ENCODE measurements around the gene FGF12. TPM values are rescaled to one million over a fixed set of nuclear protein-coding genes. Genes with fewer than 3 reads are reported as not detected.

Gene FGF12
- total RNA-seq, 1 experiment from 2014 or later = 0.07 TPM

DNA sequence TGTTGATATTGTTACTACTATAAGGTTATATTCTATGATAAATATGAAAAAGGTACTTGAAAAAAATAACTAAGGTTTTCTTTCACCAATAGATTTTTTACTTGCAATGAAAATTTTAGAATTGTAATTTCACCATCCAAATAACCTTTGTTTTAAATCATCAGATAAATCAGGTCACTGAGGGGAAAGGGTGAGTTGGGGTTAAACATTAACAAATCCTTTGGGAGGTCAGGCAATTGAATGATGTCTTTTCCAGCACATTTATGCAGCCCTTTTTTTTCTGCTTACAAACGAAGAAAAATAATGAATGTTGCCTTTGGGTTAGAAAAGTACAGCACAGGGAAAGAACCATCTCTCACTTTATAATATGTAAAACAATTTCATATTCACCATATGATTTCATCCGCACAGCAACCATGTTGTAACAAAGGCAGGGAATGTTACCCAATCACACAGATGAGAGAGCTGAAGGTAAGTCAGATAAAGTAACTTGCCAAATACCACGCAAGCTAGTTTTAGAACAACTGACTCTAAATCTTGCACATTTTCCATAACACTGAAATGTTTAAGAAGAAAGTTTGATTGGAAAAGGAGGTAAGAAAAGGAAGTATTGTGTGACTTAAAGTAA, 151.3 kb downstream of the FGF12 start:
- ChIA-PET CTCF (no interaction called here), POLR2A (no interaction called here), RAD21 (ENCODE audit: low non-redundant PET in 1 of 2, low total read pairs in 2 of 2, uncharacterized antibody in 2 of 2, unreplicated experiment in 2 of 2) (no interaction called here)
- DNase-seq (ENCODE audit: low read depth, low spot score) (no peak), ATAC-seq (no peak)
- Histone ChIP-seq H3K4me1 (ENCODE audit: control insufficient read depth in 1 of 2, insufficient read depth in 2 of 2, low read length in 2 of 2) (no peaks in the 10 kb centered on the region), H3K27me3 (ENCODE audit: insufficient read depth, low read length) (peaks cover 15% of the 10 kb centered on the region; the same call in 1 of the 2 replicates), H3K9me2 (ENCODE audit: insufficient read depth) (no peaks in the 10 kb centered on the region), H3K36me3 (ENCODE audit: control insufficient read depth in 1 of 2, insufficient read depth in 2 of 2, low read length in 2 of 2) (no peaks in the 10 kb centered on the region), H3K9me3 (ENCODE audit: control insufficient read depth in 1 of 2, insufficient read depth in 1 of 2, low read depth in 1 of 2, low read length in 2 of 2) (no peaks in the 10 kb centered on the region), H3K79me2 (ENCODE audit: insufficient read depth, low read length) (no peaks in the 10 kb centered on the region), H3K9ac (ENCODE audit: low read length) (no peak overlapping the region), H3K4me2 (ENCODE audit: low read length) (no peak overlapping the region), H4K20me1 (ENCODE audit: insufficient read depth) (no peaks in the 10 kb centered on the region), H3K27ac (ENCODE audit: low read depth, low read length) (no peak overlapping the region), H2AFZ (ENCODE audit: low read depth, low read length, poor library complexity, severe bottlenecking) (no peak overlapping the region), H3K4me3 (replicated peaks in 1 of 2; ENCODE audit: low read depth in 1 of 2, low read length in 2 of 2) (no peak overlapping the region)
- intact Hi-C loops (cut with micrococcal nuclease) = no loop called here
- no peak for TF ChIP-seq YY1 (IDR thresholded peaks at IDR 0.05; ENCODE audit: extremely low read depth, insufficient replicate concordance, low read depth, low read length)
- no peak for TF ChIP-seq ELF1 (IDR thresholded peaks at IDR 0.05; ENCODE audit: borderline replicate concordance, low read depth)
- TF ChIP-seq, protein P1, sequence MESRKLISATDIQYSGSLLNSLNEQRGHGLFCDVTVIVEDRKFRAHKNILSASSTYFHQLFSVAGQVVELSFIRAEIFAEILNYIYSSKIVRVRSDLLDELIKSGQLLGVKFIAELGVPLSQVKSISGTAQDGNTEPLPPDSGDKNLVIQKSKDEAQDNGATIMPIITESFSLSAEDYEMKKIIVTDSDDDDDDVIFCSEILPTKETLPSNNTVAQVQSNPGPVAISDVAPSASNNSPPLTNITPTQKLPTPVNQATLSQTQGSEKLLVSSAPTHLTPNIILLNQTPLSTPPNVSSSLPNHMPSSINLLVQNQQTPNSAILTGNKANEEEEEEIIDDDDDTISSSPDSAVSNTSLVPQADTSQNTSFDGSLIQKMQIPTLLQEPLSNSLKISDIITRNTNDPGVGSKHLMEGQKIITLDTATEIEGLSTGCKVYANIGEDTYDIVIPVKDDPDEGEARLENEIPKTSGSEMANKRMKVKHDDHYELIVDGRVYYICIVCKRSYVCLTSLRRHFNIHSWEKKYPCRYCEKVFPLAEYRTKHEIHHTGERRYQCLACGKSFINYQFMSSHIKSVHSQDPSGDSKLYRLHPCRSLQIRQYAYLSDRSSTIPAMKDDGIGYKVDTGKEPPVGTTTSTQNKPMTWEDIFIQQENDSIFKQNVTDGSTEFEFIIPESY (IDR thresholded peaks at IDR 0.05; ENCODE audit: extremely low read depth, insufficient replicate concordance, low read length) = no peak
- TF ChIP-seq EZH2phosphoT487 (IDR thresholded peaks at IDR 0.05; ENCODE audit: borderline replicate concordance) = no peak
- TF ChIP-seq, protein P2, sequence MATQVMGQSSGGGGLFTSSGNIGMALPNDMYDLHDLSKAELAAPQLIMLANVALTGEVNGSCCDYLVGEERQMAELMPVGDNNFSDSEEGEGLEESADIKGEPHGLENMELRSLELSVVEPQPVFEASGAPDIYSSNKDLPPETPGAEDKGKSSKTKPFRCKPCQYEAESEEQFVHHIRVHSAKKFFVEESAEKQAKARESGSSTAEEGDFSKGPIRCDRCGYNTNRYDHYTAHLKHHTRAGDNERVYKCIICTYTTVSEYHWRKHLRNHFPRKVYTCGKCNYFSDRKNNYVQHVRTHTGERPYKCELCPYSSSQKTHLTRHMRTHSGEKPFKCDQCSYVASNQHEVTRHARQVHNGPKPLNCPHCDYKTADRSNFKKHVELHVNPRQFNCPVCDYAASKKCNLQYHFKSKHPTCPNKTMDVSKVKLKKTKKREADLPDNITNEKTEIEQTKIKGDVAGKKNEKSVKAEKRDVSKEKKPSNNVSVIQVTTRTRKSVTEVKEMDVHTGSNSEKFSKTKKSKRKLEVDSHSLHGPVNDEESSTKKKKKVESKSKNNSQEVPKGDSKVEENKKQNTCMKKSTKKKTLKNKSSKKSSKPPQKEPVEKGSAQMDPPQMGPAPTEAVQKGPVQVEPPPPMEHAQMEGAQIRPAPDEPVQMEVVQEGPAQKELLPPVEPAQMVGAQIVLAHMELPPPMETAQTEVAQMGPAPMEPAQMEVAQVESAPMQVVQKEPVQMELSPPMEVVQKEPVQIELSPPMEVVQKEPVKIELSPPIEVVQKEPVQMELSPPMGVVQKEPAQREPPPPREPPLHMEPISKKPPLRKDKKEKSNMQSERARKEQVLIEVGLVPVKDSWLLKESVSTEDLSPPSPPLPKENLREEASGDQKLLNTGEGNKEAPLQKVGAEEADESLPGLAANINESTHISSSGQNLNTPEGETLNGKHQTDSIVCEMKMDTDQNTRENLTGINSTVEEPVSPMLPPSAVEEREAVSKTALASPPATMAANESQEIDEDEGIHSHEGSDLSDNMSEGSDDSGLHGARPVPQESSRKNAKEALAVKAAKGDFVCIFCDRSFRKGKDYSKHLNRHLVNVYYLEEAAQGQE (IDR thresholded peaks at IDR 0.05; ENCODE audit: low read depth) = no peak
- no peak for TF ChIP-seq RAD21 (IDR thresholded peaks at IDR 0.05; ENCODE audit: low read depth)
- no peak for TF ChIP-seq POLR2A (IDR thresholded peaks at IDR 0.05; ENCODE audit: borderline replicate concordance, extremely low read depth, insufficient read depth, insufficient read length)
- no peak for TF ChIP-seq POLR2AphosphoS5 (IDR thresholded peaks at IDR 0.05; ENCODE audit: low read depth, low read length)
- no peak for TF ChIP-seq JUND (IDR thresholded peaks at IDR 0.05)
- TF ChIP-seq, protein P3, sequence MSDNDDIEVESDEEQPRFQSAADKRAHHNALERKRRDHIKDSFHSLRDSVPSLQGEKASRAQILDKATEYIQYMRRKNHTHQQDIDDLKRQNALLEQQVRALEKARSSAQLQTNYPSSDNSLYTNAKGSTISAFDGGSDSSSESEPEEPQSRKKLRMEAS (IDR thresholded peaks at IDR 0.05) = no peak
- no peak for TF ChIP-seq SIN3A (IDR thresholded peaks at IDR 0.05; ENCODE audit: low read depth)
- no peak for TF ChIP-seq SRF (IDR thresholded peaks at IDR 0.05; ENCODE audit: low read depth)
- no peak for TF ChIP-seq CBX3 (IDR thresholded peaks at IDR 0.05; ENCODE audit: low read depth)
- TF ChIP-seq CEBPB (IDR thresholded peaks at IDR 0.05; ENCODE audit: low read depth) = no peak
- TF ChIP-seq FOSL1 (IDR thresholded peaks at IDR 0.05; ENCODE audit: low read depth) = no peak
- TF ChIP-seq, protein P4, sequence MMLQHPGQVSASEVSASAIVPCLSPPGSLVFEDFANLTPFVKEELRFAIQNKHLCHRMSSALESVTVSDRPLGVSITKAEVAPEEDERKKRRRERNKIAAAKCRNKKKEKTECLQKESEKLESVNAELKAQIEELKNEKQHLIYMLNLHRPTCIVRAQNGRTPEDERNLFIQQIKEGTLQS (IDR thresholded peaks at IDR 0.05) = no peak
- no peak for TF ChIP-seq ZNF274 (IDR thresholded peaks at IDR 0.05; ENCODE audit: low read depth, low read length)
- no peak for TF ChIP-seq EZH2 (IDR thresholded peaks at IDR 0.05)
- TF ChIP-seq, protein P5, sequence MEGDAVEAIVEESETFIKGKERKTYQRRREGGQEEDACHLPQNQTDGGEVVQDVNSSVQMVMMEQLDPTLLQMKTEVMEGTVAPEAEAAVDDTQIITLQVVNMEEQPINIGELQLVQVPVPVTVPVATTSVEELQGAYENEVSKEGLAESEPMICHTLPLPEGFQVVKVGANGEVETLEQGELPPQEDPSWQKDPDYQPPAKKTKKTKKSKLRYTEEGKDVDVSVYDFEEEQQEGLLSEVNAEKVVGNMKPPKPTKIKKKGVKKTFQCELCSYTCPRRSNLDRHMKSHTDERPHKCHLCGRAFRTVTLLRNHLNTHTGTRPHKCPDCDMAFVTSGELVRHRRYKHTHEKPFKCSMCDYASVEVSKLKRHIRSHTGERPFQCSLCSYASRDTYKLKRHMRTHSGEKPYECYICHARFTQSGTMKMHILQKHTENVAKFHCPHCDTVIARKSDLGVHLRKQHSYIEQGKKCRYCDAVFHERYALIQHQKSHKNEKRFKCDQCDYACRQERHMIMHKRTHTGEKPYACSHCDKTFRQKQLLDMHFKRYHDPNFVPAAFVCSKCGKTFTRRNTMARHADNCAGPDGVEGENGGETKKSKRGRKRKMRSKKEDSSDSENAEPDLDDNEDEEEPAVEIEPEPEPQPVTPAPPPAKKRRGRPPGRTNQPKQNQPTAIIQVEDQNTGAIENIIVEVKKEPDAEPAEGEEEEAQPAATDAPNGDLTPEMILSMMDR (IDR thresholded peaks at IDR 0.05 in 2 of 3, conservative IDR thresholded peaks at IDR 0.05 in 1 of 3; ENCODE audit: borderline replicate concordance in 1 of 3, insufficient read depth in 1 of 3, low read depth in 2 of 3, low read length in 2 of 3) = no peak
- no peak for TF ChIP-seq EGR1 (IDR thresholded peaks at IDR 0.05; ENCODE audit: low read depth)
- BruUV-seq (replicated peaks) = no TSS peak
